DOHH2 (cell line): ENCODE results near the gene KCNN4.

ENCODE experiments used
- H3F3A ChIP-seq: fragments of 200-600 bp; sonication (generic), shearing (Covaris generic); 2 replicates; pipeline ENCODE4 v1.6.0; 2016; ENCODE audit warnings: antibody characterized with exemption, mild to moderate bottlenecking; ENCODE audit not compliant: control insufficient read depth, insufficient read depth
- H3K27ac ChIP-seq: fragments of 200-600 bp; sonication (generic); 2 replicates; pipeline ENCODE4 v1.5.1; 2014; ENCODE audit warnings: low read depth, mild to moderate bottlenecking, low read length, moderate library complexity
- H3K27me3 ChIP-seq: fragments of 200-600 bp; sonication (generic); 2 replicates; pipeline ENCODE4 v1.6.1; 2014; ENCODE audit warnings: mild to moderate bottlenecking, low read length, mixed read lengths; ENCODE audit not compliant: control insufficient read depth
- H3K36me3 ChIP-seq: fragments of 200-600 bp; sonication (generic); 2 replicates; pipeline ENCODE4 v1.6.1; 2014; ENCODE audit warnings: mild to moderate bottlenecking, low read length, moderate library complexity, mixed read lengths; ENCODE audit not compliant: control insufficient read depth
- H3K4me1 ChIP-seq: fragments of 200-600 bp; sonication (generic); 2 replicates; pipeline ENCODE4 v1.6.1; 2014; ENCODE audit warnings: mild to moderate bottlenecking, low read length, mixed read lengths; ENCODE audit not compliant: control insufficient read depth
- H3K4me2 ChIP-seq: fragments of 200-600 bp; sonication (generic); 2 replicates; pipeline ENCODE4 v1.6.0; 2014; ENCODE audit warnings: mild to moderate bottlenecking, low read length, moderate library complexity
- H3K4me3 ChIP-seq: fragments of 200-600 bp; sonication (generic); 2 replicates; pipeline ENCODE4 v1.5.1; 2014; ENCODE audit warnings: mild to moderate bottlenecking, low read length, mixed read lengths
- H3K79me2 ChIP-seq: fragments of 200-600 bp; sonication (generic); 2 replicates; pipeline ENCODE4 v1.6.1; 2014; ENCODE audit warnings: mild to moderate bottlenecking, low read length, mixed read lengths; ENCODE audit not compliant: control insufficient read depth
- H3K9me2 ChIP-seq: fragments of 200-600 bp; sonication (generic); replicated peaks from 2 replicates; pipeline ENCODE4 v1.6.1; 2014; ENCODE audit warnings: mild to moderate bottlenecking, low read length, mixed read lengths; ENCODE audit not compliant: control insufficient read depth
- H3K9me3 ChIP-seq: fragments of 200-600 bp; sonication (generic); 2 replicates; pipeline ENCODE4 v1.6.1; 2014; ENCODE audit warnings: antibody characterized with exemption, low read length, mixed read lengths; ENCODE audit not compliant: control insufficient read depth, insufficient read depth
- H4K20me1 ChIP-seq: fragments of 200-600 bp; sonication (generic); 2 replicates; pipeline ENCODE4 v1.6.0; 2014; ENCODE audit warnings: low read depth, mild to moderate bottlenecking, antibody characterized with exemption, low read length, moderate library complexity; ENCODE audit not compliant: control insufficient read depth, insufficient read depth
- CTCF ChIP-seq: fragments of 200-600 bp; sonication (generic); IDR thresholded peaks from one replicate; pipeline ENCODE4 v1.5.1; 2014; ENCODE audit warnings: antibody characterized with exemption, mild to moderate bottlenecking, low read depth, low read length; ENCODE audit not compliant: poor library complexity, severe bottlenecking
- EZH2phosphoT487 ChIP-seq: fragments of 200-600 bp; sonication (generic); IDR thresholded peaks from 2 replicates; pipeline ENCODE4 v1.6.1; 2017; ENCODE audit warnings: borderline replicate concordance, mild to moderate bottlenecking, antibody characterized with exemption, low read length, moderate library complexity, mixed read lengths

KCNN4 gene

GRCh38 chr19:43763473-43763939 lies 17.3 kb downstream of the KCNN4 start:
- no peaks in the 10 kb centered on the region for H3K9me2 ChIP-seq
- no peaks in the 10 kb centered on the region for H3K9me3 ChIP-seq
- H3F3A ChIP-seq, result peaks cover 28% of the 10 kb centered on the region
- no peak overlapping the region for H3K4me3 ChIP-seq
- no peak overlapping the region for H3K27ac ChIP-seq
- H3K79me2 ChIP-seq, result no peaks in the 10 kb centered on the region
- no peaks in the 10 kb centered on the region for H3K27me3 ChIP-seq
- peaks cover 47% of the 10 kb centered on the region for H3K4me1 ChIP-seq
- TF ChIP-seq CTCF (no peak), EZH2phosphoT487 (no peak)
- H4K20me1 ChIP-seq, result no peaks in the 10 kb centered on the region
- H3K4me2 ChIP-seq, result no peak overlapping the region
- H3K36me3 ChIP-seq, result peaks cover 38% of the 10 kb centered on the region

GRCh38 chr19:43762814-43763213 lies 18.0 kb downstream of the KCNN4 start:
- Histone ChIP-seq H3K79me2 (peaks cover 3% of the 10 kb centered on the region), H3K4me1 (peaks cover 54% of the 10 kb centered on the region), H4K20me1 (no peaks in the 10 kb centered on the region), H3K36me3 (peaks cover 34% of the 10 kb centered on the region), H3K27me3 (no peaks in the 10 kb centered on the region), H3K4me2 (no peak overlapping the region), H3K4me3 (no peak overlapping the region), H3K9me3 (no peaks in the 10 kb centered on the region), H3K27ac (no peak overlapping the region), H3F3A (peaks cover 30% of the 10 kb centered on the region), H3K9me2 (no peaks in the 10 kb centered on the region)
- TF ChIP-seq CTCF (no peak), EZH2phosphoT487 (no peak)

GRCh38 chr19:43760941-43761340 lies 19.8 kb downstream of the KCNN4 start:
- Histone ChIP-seq H3K9me2 (no peaks in the 10 kb centered on the region), H4K20me1 (no peaks in the 10 kb centered on the region), H3K36me3 (peaks cover 31% of the 10 kb centered on the region), H3F3A (peaks cover 38% of the 10 kb centered on the region), H3K4me3 (no peak overlapping the region), H3K9me3 (no peaks in the 10 kb centered on the region), H3K27ac (no peak overlapping the region), H3K4me1 (peaks cover 59% of the 10 kb centered on the region), H3K27me3 (no peaks in the 10 kb centered on the region), H3K79me2 (peaks cover 19% of the 10 kb centered on the region), H3K4me2 (no peak overlapping the region)
- TF ChIP-seq CTCF (no peak), EZH2phosphoT487 (no peak)
